ENCODE measurements around the gene TEKT2.
A peak's percentile ranks its signal among the peaks of the same experiment; 100 is the strongest.

Gene TEKT2

DNA sequence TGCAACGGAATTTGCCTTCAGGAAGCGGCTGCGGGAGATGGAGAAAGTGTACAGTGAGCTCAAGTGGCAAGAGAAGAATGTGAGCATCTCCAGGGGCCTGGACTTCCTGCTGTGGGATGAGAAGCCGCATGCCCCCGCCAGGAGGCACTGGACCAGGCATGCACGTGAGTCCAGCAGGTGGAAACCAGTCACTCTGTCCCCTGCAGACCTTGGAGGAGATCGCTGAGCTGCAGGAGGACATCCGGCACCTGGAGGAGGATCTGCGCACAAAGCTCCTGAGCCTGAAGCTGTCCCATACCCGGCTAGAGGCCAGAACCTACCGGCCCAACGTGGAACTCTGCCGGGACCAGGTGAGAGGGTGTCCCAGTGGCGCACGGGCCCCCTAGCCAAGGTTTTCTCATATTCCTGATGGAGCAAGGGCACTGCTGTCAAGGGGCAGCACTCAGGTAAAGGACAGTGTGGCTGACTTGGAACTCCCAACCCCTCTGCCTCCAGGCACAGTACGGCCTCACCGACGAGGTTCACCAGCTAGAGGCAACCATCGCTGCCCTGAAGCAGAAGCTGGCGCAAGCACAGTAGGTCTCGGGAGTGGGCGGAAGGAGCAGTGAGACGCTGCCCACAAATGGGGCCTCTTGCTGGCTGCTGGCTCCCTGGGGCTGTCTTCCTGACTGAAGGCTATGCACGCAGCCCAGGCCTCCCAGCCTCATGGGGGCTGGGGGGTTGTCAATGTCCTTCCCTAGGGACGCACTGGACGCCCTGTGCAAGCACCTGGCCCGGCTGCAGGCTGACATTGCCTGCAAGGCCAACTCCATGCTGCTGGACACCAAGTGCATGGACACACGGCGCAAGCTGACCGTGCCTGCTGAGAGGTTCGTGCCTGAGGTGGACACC lies 3.6 kb downstream of the TEKT2 start:
- no peak for DNase-seq (ENCODE audit: low read depth in 2 of 2)

- DNase-seq (ENCODE audit: low read depth in 2 of 2): no peak
Measured at GRCh38 chr1:36088265-36088576, 4.3 kb downstream of the TEKT2 start.

DNA sequence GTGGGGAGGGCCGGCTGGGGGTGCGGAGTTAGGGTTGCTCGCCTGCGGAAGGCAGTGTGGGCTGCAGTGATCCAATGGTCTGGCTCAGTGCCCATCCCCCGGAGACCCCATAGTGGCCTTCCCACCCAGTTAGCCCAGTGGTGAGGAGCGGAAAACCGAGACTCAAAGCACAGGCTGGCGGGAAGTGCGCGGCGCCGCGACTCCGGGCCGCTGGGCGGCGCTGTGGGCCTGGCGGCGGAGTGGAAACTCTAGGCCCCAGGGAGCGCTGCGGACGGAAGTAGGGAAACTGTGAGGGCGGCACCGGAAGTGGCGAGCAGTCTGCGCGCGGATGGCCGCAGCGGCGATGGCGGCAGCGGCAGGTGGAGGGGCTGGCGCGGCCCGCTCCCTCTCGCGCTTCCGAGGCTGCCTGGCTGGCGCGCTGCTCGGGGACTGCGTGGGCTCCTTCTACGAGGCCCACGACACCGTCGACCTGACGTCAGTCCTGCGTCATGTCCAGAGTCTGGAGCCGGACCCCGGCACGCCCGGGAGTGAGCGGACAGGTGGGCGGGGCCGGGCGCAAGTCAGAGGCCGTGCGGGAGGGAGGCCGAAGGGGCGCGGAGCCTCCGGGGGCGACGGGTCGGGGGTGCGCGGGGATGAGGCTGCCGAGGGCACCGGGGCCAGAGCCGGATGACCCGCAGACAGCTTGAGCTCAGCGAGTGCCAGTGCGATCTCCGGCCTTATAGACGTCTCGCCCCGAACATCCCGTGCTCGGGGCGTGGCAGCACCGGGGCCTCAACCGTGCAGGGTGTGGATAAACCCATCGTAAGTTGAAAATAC lies 4.9 kb downstream of the TEKT2 start, which contains the start of gene ADPRS:
ADPRS (plus strand) TSS at position 316 of the 816 bp plus-strand sequence; CDS start at position 329, 13 bp downstream.
- DNase-seq (ENCODE audit: low read depth in 2 of 2): peak; percentile 78 to 88

GRCh38 chr1:36089393-36090121 lies 5.7 kb downstream of the TEKT2 start:
- DNase-seq (ENCODE audit: low read depth in 2 of 2): no peak

GRCh38 chr1:36091141-36091540 lies 7.2 kb downstream of the TEKT2 start:
- DNase-seq (ENCODE audit: low read depth in 2 of 2): no peak

- no peak for DNase-seq (ENCODE audit: low read depth in 2 of 2)
Measured at GRCh38 chr1:36091698-36092097, 7.8 kb downstream of the TEKT2 start.

DNA sequence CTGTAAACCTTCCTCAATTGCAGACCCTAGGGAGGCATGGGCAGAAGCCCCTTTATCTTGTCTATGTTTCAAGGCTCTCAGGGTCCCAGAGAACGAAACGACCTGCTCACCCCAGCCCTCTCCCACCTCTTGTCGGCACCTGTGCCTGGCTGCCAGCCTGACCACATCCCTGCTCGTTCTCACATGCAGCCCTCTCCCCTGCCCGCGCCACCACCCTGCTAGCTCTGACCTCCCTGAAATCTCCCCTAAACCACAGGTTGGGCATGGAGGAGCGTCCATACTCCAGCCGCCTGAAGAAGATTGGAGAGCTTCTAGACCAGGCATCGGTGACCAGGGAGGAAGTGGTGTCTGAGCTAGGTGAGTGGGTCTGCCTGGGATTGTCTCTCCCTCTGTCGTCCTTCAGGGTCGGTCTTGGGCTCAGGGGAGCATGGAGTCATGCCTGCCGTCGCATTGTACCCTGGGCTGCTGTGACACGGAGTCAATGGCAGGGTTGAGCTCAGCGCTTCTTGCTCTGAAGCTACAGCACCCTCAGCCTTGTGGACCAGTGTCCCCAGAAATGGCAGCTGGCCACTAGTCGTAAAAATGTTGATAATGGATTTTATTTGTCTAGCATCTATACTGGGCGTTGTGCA lies 8.4 kb downstream of the TEKT2 start:
- DNase-seq (ENCODE audit: low read depth in 2 of 2): no peak

GRCh38 chr1:36092798-36093185 lies 8.9 kb downstream of the TEKT2 start:
- no peak for DNase-seq (ENCODE audit: low read depth in 2 of 2)

DNA sequence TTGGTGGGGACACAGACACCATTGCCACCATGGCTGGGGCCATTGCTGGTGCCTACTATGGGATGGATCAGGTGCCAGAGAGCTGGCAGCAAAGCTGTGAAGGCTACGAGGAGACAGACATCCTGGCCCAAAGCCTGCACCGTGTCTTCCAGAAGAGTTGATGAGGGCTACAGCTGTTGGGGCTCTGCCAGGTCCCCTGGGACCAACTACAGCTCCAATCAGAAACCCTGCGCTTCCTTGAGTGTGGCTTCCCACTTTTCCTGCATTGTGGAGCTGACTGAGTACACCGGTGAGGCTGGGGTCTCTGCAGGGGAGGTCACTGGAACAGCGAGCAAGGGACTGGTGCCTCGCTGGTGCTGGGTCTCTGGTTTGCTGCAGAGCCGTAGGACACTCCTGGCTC lies 9.3 kb downstream of the TEKT2 start:
- DNase-seq (ENCODE audit: low read depth in 2 of 2): no peak

DNA sequence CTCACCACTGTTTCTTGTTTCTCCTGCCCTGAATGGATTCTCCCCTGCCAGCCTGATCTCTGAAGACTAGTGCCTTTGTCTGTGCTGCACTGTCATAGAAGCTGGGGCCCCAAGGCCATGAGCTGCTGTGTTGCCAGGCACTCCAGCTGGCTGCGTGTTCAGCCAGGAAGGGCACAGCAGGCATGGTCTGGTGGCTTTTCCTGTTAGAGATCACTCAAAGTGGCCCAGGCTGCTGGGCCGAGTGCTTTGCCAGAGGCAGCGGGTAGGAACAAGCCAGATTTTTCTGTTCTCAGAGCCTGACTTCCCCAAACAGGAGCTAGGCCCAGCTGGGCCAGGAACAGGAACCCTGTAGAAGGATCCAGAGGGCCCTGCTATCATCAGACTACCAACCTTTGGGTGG lies 10.0 kb downstream of the TEKT2 start:
- DNase-seq (ENCODE audit: low read depth in 2 of 2): no peak

- DNase-seq (ENCODE audit: low read depth in 2 of 2): no peak
Measured at GRCh38 chr1:36094621-36095061, 10.7 kb downstream of the TEKT2 start.

DNA sequence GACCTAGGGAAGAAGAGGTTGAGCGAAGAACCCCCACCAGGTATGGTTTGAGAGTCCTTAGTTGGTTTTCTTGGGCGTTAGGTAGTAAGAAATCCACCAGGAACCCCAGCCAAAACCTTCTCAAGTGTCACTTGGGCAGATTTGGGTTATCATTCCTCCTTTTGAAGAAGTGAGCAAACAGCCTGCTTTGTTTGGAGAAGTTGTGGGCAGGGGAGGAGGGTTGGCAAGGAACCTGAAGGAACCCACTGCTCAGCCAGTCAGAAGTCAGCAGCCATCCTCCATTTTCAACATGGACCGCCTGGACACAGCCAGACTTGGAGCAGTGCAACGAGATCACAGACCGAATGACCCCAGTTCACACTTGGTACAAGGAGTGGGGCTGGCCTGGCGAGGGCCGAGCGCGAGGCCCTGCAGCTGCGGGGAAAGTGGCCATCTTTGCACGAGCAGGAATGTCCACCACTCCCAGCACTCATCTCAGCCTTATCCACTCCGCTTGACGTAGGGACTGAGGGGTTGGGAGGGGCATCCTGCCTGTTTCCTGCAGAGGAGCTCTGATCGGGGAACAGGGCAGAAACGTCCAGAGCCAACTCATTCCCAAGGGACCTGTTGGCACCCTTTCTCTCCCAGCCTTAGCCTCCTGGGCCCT lies 12.0 kb downstream of the TEKT2 start:
- no peak for DNase-seq (ENCODE audit: low read depth in 2 of 2)

GRCh38 chr1:36096500-36097432 lies 12.9 kb downstream of the TEKT2 start:
- DNase-seq (ENCODE audit: low read depth in 2 of 2): no peak

DNA sequence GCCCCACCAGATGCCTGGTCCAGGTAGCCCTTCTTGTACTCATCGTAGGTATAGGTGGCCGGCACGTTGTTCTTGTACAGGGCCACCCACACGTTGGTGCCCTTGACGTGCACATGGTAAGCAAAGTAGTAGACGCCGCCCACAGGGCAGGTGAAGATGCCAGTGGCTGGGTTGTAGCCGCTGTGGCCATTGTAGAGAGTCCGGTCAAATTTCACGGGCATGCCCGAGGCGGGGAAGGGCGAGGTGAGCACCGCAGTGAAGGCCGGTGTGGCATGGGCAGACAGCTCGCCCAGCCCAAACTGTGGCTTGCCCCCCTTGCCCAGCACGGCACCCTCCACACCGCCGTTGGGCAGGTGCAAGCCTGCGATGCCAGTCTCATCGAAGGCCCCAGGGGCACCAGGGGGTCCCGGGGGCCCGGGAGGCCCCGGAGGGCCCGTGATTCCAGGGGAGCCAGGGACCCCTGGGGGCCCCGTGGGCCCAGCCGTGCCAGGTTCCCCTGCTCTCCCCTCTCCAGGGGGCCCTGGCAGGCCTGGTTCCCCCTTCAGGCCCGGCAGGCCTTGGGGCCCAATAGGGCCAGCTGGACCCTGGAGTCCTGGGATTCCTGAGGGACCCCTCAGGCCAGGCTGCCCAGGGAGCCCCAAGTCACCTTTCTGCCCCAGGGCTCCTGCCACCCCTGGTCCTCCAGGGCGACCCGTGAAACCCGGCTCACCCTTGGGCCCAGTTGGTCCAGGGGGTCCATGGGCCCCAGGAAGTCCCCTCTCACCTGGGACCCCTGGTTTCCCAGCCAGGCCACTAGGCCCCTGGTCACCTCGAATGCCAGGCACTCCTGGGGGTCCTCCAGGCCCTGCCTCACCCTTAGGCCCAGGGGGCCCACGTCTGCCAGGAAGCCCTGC lies 14.0 kb downstream of the TEKT2 start:
- no peak for DNase-seq (ENCODE audit: low read depth in 2 of 2)

GRCh38 chr1:36098650-36099365 lies 14.9 kb downstream of the TEKT2 start:
- DNase-seq (ENCODE audit: low read depth in 2 of 2): no peak

DNA sequence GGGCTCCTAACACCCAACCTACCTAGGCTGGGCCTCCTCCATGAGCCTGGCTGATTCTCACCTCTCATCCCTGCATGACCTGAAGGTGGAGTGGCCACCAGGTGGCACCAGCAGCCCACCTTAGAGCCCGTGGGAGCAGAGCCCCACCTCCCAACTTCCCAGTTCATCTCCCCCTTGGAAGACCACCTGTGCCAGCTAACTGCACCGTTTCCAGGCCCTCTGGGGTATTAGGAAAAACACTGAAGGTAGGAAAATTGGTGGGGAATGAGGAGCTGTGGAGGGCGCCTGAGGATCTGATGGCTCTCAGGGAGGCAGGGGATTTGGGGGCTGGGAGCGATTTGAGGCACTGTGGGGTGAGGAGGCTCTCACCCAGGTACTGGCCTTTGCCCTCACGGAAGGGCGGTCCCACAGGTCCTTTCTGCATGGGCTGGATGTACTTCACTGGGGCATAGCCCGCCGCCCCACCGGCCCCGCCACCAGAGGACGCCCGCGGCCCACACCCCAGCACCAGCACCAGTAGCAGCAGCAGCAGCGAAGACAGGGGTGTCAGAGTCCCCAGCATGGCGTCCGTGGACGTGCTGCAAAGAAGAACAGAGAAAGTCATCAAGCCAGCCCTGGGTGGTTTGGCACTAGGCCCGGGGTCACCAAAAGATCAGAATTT lies 15.9 kb downstream of the TEKT2 start:
- peak; percentile 58 to 70 for DNase-seq (ENCODE audit: low read depth in 2 of 2)

DNA sequence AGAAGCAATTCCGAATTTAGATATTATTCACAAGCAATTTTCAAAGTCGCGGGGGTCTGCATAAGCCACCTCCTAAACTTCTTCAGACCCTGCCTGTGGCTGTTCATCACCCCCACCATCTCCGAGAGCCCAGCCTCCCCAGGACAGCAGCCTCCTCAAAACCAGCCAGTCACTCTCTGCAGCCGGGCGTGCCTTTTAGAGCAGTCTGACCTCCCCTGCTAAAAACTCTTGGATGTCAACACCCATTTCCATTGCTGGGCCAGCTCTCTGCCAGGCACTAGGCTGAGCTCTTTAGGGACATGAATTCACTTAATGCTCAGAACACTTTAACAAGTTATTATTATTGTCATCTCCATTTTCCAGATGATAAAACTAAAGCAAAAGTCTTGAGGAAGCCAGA lies 16.5 kb downstream of the TEKT2 start:
- DNase-seq (ENCODE audit: low read depth in 2 of 2): no peak

DNA sequence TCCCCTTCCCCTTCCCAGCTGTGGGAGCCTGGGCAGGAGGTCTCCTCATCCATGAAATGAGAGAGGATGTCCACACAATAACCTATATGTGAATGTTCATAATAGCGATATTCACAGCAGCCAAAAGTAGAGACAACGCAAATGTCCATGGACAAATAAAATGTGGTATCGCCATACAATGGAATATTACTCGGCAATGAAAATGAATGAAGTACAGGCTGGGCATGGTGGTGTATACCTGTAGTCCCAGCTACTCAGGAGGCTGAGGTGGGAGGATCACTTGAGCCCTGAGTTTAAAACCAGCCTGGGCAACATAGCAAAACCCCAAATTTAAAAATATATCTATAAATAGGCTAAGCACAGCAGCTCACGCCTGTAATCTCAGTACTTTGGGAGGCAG lies 17.7 kb downstream of the TEKT2 start:
- DNase-seq (ENCODE audit: low read depth in 2 of 2): no peak
